HEK293 (cell line): ENCODE measurements around the gene SACS.

Source experiments
- CTCF ChIA-PET: fragments of 350-600 bp; formaldehyde crosslinking; extraction: SDS; loops from one replicate; lab custom pipeline; 2021; ENCODE audit warnings: antibody characterized with exemption; lab: Yijun Ruan, JAX
- POLR2A ChIA-PET: fragments of 300-600 bp; formaldehyde crosslinking; extraction: SDS; loops from one replicate; lab custom pipeline; 2020; ENCODE audit warnings: antibody characterized with exemption, inconsistent platforms; lab: Yijun Ruan, JAX
- H3K27ac ChIP-seq: fragments of 200-500 bp; sonication (Bioruptor generic); 2 replicates; pipeline ENCODE4 v1.5.1; 2014; ENCODE audit warnings: low read depth, low read length, control low read depth, inconsistent platforms; ENCODE audit errors: extremely low read depth
- H3K36me3 ChIP-seq, 2 experiments: fragments of 200-500 bp in 1 of 2; sonication (Bioruptor generic) in 1 of 2; 1 replicate in 1 of 2; 2 replicates in 1 of 2; pipeline ENCODE4 v1.5.1; 2014 to 2017; ENCODE audit warnings: inconsistent platforms in 2 of 2, low read length in 2 of 2; ENCODE audit not compliant: control insufficient read depth in 2 of 2, insufficient read depth in 1 of 2
- H3K4me1 ChIP-seq: fragments of 200-500 bp; sonication (Bioruptor generic); 2 replicates; pipeline ENCODE4 v1.5.1; 2014; ENCODE audit warnings: mild to moderate bottlenecking, low read length, inconsistent platforms; ENCODE audit not compliant: control insufficient read depth, insufficient read depth
- H3K4me3 ChIP-seq: 2 replicates; pipeline ENCODE4 v1.5.1; 2011; ENCODE audit warnings: low read depth, mild to moderate bottlenecking, control low read depth, low read length, moderate library complexity
- H3K9me3 ChIP-seq: fragments of 200-500 bp; sonication (Bioruptor generic); 2 replicates; pipeline ENCODE4 v1.5.1; 2014; ENCODE audit warnings: low read depth, low read length, inconsistent platforms; ENCODE audit not compliant: control insufficient read depth, insufficient read depth
- BCL11B ChIP-seq: fragments of 450-650 bp; formaldehyde crosslinking; IDR thresholded peaks from 2 replicates; pipeline ENCODE4 v1.5.1; 2016; ENCODE audit warnings: low read depth, missing biosample characterization, missing genetic modification characterization
- FEZF1 ChIP-seq: fragments of 450-650 bp; formaldehyde crosslinking; IDR thresholded peaks from 2 replicates; pipeline ENCODE4 v1.5.1; 2016; ENCODE audit warnings: missing biosample characterization, missing genetic modification characterization
- KLF10 ChIP-seq: fragments of 450-650 bp; IDR thresholded peaks from 2 replicates; pipeline ENCODE4 v1.5.1; 2018; ENCODE audit warnings: missing biosample characterization, mild to moderate bottlenecking, missing genetic modification characterization
- MZF1 ChIP-seq: fragments of 450-650 bp; formaldehyde crosslinking; IDR thresholded peaks from 2 replicates; pipeline ENCODE4 v1.5.1; 2017; ENCODE audit warnings: missing biosample characterization, missing genetic modification characterization, borderline replicate concordance
- RBAK ChIP-seq: fragments of 450-650 bp; formaldehyde crosslinking; IDR thresholded peaks from 2 replicates; pipeline ENCODE4 v1.5.1; 2016; ENCODE audit warnings: missing biosample characterization, missing genetic modification characterization
- SP7 ChIP-seq: fragments of 450-650 bp; formaldehyde crosslinking; IDR thresholded peaks from 2 replicates; pipeline ENCODE4 v1.5.1; 2016; ENCODE audit warnings: missing biosample characterization, missing genetic modification characterization
- ZBTB1 ChIP-seq: fragments of 450-650 bp; formaldehyde crosslinking; IDR thresholded peaks from 2 replicates; pipeline ENCODE4 v1.5.1; 2016; ENCODE audit warnings: missing biosample characterization, missing genetic modification characterization
- ZFP37 ChIP-seq: fragments of 450-650 bp; formaldehyde crosslinking; IDR thresholded peaks from 2 replicates; pipeline ENCODE4 v1.5.1; 2016; ENCODE audit warnings: missing biosample characterization, missing genetic modification characterization
- ZNF114 ChIP-seq: fragments of 450-650 bp; formaldehyde crosslinking; IDR thresholded peaks from 2 replicates; pipeline ENCODE4 v1.5.0; 2017; ENCODE audit warnings: missing biosample characterization, missing genetic modification characterization
- ZNF169 ChIP-seq: fragments of 450-650 bp; formaldehyde crosslinking; IDR thresholded peaks from 2 replicates; pipeline ENCODE4 v1.5.1; 2016; ENCODE audit warnings: missing biosample characterization, missing genetic modification characterization
- ZNF214 ChIP-seq: fragments of 450-650 bp; formaldehyde crosslinking; IDR thresholded peaks from 2 replicates; pipeline ENCODE4 v1.5.1; 2017; ENCODE audit warnings: missing biosample characterization, mild to moderate bottlenecking, missing genetic modification characterization, borderline replicate concordance
- ZNF274 ChIP-seq, 2 experiments: fragments of 200-500 bp in 1 of 2; fragments of 450-650 bp in 1 of 2; sonication (Bioruptor generic) in 1 of 2; formaldehyde crosslinking in 1 of 2; IDR thresholded peaks; 2 replicates each; pipeline versions ENCODE4 v1.5.1 to v1.6.1; 2014 to 2016; ENCODE audit warnings: borderline replicate concordance in 1 of 2, inconsistent platforms in 1 of 2, low read length in 1 of 2, missing biosample characterization in 1 of 2, missing genetic modification characterization in 1 of 2
- ZNF404 ChIP-seq: fragments of 450-650 bp; formaldehyde crosslinking; IDR thresholded peaks from 2 replicates; pipeline ENCODE4 v1.5.1; 2017; ENCODE audit warnings: missing biosample characterization, missing genetic modification characterization
- ZNF544 ChIP-seq: fragments of 450-650 bp; formaldehyde crosslinking; IDR thresholded peaks from 2 replicates; pipeline ENCODE4 v1.5.0; 2017; ENCODE audit warnings: missing biosample characterization, missing genetic modification characterization
- ZNF558 ChIP-seq: fragments of 450-650 bp; formaldehyde crosslinking; IDR thresholded peaks from 2 replicates; pipeline ENCODE4 v1.5.1; 2016; ENCODE audit warnings: missing biosample characterization, missing genetic modification characterization
- ZNF600 ChIP-seq: fragments of 450-650 bp; formaldehyde crosslinking; IDR thresholded peaks from 2 replicates; pipeline ENCODE4 v1.5.1; 2016; ENCODE audit warnings: missing biosample characterization, missing genetic modification characterization
- ZNF621 ChIP-seq: fragments of 450-650 bp; formaldehyde crosslinking; IDR thresholded peaks from 2 replicates; pipeline ENCODE4 v1.5.1; 2017; ENCODE audit warnings: missing biosample characterization, missing genetic modification characterization
- ZNF654 ChIP-seq: fragments of 450-650 bp; formaldehyde crosslinking; IDR thresholded peaks from 2 replicates; pipeline ENCODE4 v1.5.1; 2016; ENCODE audit warnings: low read depth, missing biosample characterization, missing genetic modification characterization
- ZNF664 ChIP-seq: fragments of 450-650 bp; formaldehyde crosslinking; IDR thresholded peaks from 2 replicates; pipeline ENCODE4 v1.5.1; 2016; ENCODE audit warnings: missing biosample characterization, missing genetic modification characterization
- ZNF701 ChIP-seq: fragments of 450-650 bp; formaldehyde crosslinking; IDR thresholded peaks from 2 replicates; pipeline ENCODE4 v1.5.1; 2016; ENCODE audit warnings: missing biosample characterization, missing genetic modification characterization
- ZNF785 ChIP-seq: fragments of 450-650 bp; formaldehyde crosslinking; IDR thresholded peaks from 2 replicates; pipeline ENCODE4 v1.5.1; 2016; ENCODE audit warnings: missing biosample characterization, missing genetic modification characterization
- TF ChIP-seq, protein P1 (sequence below): fragments of 450-650 bp; formaldehyde crosslinking; IDR thresholded peaks from 2 replicates; pipeline ENCODE4 v1.5.0; 2017; ENCODE audit warnings: missing biosample characterization, missing genetic modification characterization, borderline replicate concordance
- TF ChIP-seq, protein P2 (sequence below): fragments of 450-650 bp; formaldehyde crosslinking; IDR thresholded peaks from 2 replicates; pipeline ENCODE4 v1.5.1; 2016; ENCODE audit warnings: missing biosample characterization, missing genetic modification characterization
- TF ChIP-seq, protein P3 (sequence below): fragments of 450-650 bp; IDR thresholded peaks from 2 replicates; pipeline ENCODE4 v1.5.1; 2018; ENCODE audit warnings: missing biosample characterization, missing genetic modification characterization
- TF ChIP-seq, protein P4 (sequence below): fragments of 450-650 bp; formaldehyde crosslinking; IDR thresholded peaks from 2 replicates; pipeline ENCODE4 v1.5.1; 2017; ENCODE audit warnings: missing biosample characterization, missing genetic modification characterization
- TF ChIP-seq, protein P5 (sequence below): fragments of 450-650 bp; formaldehyde crosslinking; IDR thresholded peaks from 2 replicates; pipeline ENCODE4 v1.5.1; 2016; ENCODE audit warnings: missing biosample characterization, missing genetic modification characterization, borderline replicate concordance

SACS gene

DNA sequence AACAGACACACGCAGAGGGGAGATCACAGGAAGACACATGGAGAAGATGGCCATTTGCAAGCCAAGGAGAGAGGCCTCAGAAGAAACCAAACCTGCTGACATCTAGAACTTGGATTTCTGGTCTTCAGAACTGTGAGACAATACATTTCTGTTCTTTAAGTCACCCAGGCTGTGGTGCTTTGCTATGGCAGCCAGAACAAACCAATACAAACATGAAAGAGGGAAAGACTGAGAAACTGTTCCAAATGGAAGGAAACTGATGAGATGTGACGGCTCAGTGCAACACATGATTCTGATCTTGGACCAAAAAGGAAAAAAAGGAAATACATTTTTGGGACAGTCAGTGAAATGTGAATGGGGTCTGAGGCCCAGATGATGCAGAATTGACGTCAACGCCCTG lies 30.2 kb upstream of the SACS start:
- H3K4me3 ChIP-seq = no peak overlapping the region
- no peaks in the 10 kb centered on the region for H3K36me3 ChIP-seq
- no peak overlapping the region for H3K27ac ChIP-seq
- TF ChIP-seq, protein P1, sequence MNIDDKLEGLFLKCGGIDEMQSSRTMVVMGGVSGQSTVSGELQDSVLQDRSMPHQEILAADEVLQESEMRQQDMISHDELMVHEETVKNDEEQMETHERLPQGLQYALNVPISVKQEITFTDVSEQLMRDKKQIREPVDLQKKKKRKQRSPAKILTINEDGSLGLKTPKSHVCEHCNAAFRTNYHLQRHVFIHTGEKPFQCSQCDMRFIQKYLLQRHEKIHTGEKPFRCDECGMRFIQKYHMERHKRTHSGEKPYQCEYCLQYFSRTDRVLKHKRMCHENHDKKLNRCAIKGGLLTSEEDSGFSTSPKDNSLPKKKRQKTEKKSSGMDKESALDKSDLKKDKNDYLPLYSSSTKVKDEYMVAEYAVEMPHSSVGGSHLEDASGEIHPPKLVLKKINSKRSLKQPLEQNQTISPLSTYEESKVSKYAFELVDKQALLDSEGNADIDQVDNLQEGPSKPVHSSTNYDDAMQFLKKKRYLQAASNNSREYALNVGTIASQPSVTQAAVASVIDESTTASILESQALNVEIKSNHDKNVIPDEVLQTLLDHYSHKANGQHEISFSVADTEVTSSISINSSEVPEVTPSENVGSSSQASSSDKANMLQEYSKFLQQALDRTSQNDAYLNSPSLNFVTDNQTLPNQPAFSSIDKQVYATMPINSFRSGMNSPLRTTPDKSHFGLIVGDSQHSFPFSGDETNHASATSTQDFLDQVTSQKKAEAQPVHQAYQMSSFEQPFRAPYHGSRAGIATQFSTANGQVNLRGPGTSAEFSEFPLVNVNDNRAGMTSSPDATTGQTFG (tag by site-specific recombination) = no peak
- TF ChIP-seq ZNF114 (tag by site-specific recombination) = no peak
- TF ChIP-seq ZBTB1 (tag by site-specific recombination) = no peak
- no peak for TF ChIP-seq ZNF404 (tag by site-specific recombination)
- TF ChIP-seq ZNF701 = no peak
- TF ChIP-seq MZF1 (tag by site-specific recombination) = no peak
- no peak for TF ChIP-seq ZNF544
- no peak for TF ChIP-seq BCL11B (tag by site-specific recombination)
- no peak for TF ChIP-seq ZNF558 (tag by site-specific recombination)
- TF ChIP-seq ZNF621 = no peak
- no peak for TF ChIP-seq ZNF274 (IDR thresholded peaks at IDR 0.05; ENCODE audit: low read length)
- no peak for TF ChIP-seq ZNF274 (tag by site-specific recombination; IDR thresholded peaks at IDR 0.05; ENCODE audit: borderline replicate concordance)
- no peak for TF ChIP-seq ZNF169 (tag by site-specific recombination)
- TF ChIP-seq, protein P2, sequence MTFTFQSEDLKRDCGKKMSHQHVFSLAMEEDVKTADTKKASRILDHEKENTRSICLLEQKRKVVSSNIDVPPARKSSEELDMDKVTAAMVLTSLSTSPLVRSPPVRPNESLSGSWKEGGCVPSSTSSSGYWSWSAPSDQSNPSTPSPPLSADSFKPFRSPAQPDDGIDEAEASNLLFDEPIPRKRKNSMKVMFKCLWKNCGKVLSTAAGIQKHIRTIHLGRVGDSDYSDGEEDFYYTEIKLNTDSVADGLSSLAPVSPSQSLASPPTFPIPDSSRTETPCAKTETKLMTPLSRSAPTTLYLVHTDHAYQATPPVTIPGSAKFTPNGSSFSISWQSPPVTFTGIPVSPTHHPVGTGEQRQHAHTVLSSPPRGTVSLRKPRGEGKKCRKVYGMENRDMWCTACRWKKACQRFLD (tag by site-specific recombination) = no peak
- TF ChIP-seq, protein P3, sequence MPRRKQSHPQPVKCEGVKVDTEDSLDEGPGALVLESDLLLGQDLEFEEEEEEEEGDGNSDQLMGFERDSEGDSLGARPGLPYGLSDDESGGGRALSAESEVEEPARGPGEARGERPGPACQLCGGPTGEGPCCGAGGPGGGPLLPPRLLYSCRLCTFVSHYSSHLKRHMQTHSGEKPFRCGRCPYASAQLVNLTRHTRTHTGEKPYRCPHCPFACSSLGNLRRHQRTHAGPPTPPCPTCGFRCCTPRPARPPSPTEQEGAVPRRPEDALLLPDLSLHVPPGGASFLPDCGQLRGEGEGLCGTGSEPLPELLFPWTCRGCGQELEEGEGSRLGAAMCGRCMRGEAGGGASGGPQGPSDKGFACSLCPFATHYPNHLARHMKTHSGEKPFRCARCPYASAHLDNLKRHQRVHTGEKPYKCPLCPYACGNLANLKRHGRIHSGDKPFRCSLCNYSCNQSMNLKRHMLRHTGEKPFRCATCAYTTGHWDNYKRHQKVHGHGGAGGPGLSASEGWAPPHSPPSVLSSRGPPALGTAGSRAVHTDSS (tag by site-specific recombination) = no peak
- TF ChIP-seq, all 188 proteins: peak for 0
- ChIA-PET POLR2A (no interaction called here), CTCF (no interaction called here)
- no peaks in the 10 kb centered on the region for H3K9me3 ChIP-seq
- H3K4me1 ChIP-seq = no peaks in the 10 kb centered on the region

DNA sequence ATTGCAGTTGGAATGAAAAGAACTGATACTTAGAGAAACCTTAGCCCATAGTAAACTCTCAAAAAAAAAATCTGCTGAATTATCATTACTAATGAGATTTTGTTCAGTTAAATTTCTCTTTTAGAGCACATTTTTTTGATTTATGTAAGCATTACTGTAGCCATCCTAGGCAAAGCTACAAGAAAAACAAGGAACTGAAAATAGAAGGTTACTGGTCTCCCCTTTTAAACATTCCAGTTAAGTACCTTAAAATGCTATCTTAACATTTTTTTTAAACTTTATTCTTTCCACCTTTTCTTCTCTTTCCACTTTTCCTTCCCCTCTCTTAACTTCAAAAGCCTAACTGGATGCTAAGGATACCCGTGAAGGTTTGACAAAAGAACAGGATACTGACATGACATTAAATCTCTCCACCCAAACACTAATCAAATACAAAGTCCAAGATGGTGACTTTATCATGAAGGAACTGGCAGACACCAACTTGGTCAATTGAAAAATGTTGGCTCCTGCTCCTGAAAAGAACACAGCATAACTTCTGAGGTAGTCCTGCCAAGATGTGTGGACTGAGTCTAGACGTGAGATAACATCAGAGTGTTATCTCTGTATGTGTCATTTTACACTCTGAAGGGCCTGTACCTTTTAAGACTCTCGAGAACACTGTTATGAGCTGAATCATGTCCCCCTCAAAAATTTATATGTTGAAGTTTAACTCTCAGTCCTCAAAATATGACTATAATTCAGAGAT lies 29.5 kb upstream of the SACS start:
- no peak overlapping the region for H3K4me3 ChIP-seq
- no peaks in the 10 kb centered on the region for H3K4me1 ChIP-seq
- CTCF ChIA-PET = interaction anchor here (0.7 kb wide), 1 partner anchor 49 kb away, joined by 3 read pairs; no protein-coding TSS in a partner anchor
- POLR2A ChIA-PET = no interaction called here
- H3K36me3 ChIP-seq = no peaks in the 10 kb centered on the region
- H3K27ac ChIP-seq = no peak overlapping the region
- no peaks in the 10 kb centered on the region for H3K9me3 ChIP-seq
- TF ChIP-seq ZNF654 (tag by site-specific recombination) (no peak), FEZF1 (tag by site-specific recombination) (no peak), ZNF785 (tag by site-specific recombination) (no peak), ZNF214 (no peak), ZNF664 (tag by site-specific recombination) (no peak), KLF10 (tag by site-specific recombination) (no peak), SP7 (tag by site-specific recombination) (no peak), ZFP37 (tag by site-specific recombination) (no peak), ZNF600 (tag by site-specific recombination) (no peak), RBAK (tag by site-specific recombination) (no peak)
- TF ChIP-seq, protein P4, sequence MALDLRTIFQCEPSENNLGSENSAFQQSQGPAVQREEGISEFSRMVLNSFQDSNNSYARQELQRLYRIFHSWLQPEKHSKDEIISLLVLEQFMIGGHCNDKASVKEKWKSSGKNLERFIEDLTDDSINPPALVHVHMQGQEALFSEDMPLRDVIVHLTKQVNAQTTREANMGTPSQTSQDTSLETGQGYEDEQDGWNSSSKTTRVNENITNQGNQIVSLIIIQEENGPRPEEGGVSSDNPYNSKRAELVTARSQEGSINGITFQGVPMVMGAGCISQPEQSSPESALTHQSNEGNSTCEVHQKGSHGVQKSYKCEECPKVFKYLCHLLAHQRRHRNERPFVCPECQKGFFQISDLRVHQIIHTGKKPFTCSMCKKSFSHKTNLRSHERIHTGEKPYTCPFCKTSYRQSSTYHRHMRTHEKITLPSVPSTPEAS (tag by site-specific recombination) = no peak
- TF ChIP-seq, protein P5, sequence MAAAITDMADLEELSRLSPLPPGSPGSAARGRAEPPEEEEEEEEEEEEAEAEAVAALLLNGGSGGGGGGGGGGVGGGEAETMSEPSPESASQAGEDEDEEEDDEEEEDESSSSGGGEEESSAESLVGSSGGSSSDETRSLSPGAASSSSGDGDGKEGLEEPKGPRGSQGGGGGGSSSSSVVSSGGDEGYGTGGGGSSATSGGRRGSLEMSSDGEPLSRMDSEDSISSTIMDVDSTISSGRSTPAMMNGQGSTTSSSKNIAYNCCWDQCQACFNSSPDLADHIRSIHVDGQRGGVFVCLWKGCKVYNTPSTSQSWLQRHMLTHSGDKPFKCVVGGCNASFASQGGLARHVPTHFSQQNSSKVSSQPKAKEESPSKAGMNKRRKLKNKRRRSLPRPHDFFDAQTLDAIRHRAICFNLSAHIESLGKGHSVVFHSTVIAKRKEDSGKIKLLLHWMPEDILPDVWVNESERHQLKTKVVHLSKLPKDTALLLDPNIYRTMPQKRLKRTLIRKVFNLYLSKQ (tag by site-specific recombination) = no peak
